Endodermal cell (in vitro differentiated cells): ENCODE data around the gene FN1. TPM values are rescaled to one million over a fixed set of nuclear protein-coding genes. Genes with fewer than 3 reads are reported as not detected.

Source experiments
- DNase-seq: peaks from one replicate; pipeline ENCODE4 v3.0.0-alpha.2; 2017
- H3K27ac ChIP-seq: 2 replicates; pipeline ENCODE4 v1.5.1; 2013; ENCODE audit warnings: mild to moderate bottlenecking, low read depth, low read length, moderate library complexity
- H3K27me3 ChIP-seq: 2 replicates; pipeline ENCODE4 v1.6.1; 2013; ENCODE audit warnings: mild to moderate bottlenecking, low read length, moderate library complexity; ENCODE audit not compliant: insufficient read depth, control insufficient read depth, poor library complexity, severe bottlenecking
- H3K36me3 ChIP-seq: 2 replicates; pipeline ENCODE4 v1.7.0; 2013; ENCODE audit warnings: mild to moderate bottlenecking, low read length, moderate library complexity; ENCODE audit not compliant: control insufficient read depth, insufficient read depth
- H3K4me1 ChIP-seq: one replicate; pipeline ENCODE4 v1.7.0; 2013; ENCODE audit warnings: low read length; ENCODE audit not compliant: control insufficient read depth, insufficient read depth
- H3K4me3 ChIP-seq: 2 replicates; pipeline ENCODE4 v1.5.1; 2013; ENCODE audit warnings: mild to moderate bottlenecking, low read length, moderate library complexity
- H3K9ac ChIP-seq: 2 replicates; pipeline ENCODE4 v1.6.1; 2013; ENCODE audit warnings: mild to moderate bottlenecking, low read length, moderate library complexity; ENCODE audit not compliant: poor library complexity, severe bottlenecking; ENCODE audit errors: extremely low read depth
- H3K9me3 ChIP-seq: 2 replicates; pipeline ENCODE4 v1.6.1; 2013; ENCODE audit warnings: mild to moderate bottlenecking, low read length, moderate library complexity; ENCODE audit not compliant: control insufficient read depth
- H3K27ac Mint-ChIP-seq: 2 replicates; pipeline ENCODE4 v1.8.0; 2020; ENCODE audit warnings: mixed read lengths
- H3K27me3 Mint-ChIP-seq: 2 replicates; pipeline ENCODE4 v1.8.0; 2021; ENCODE audit warnings: mild to moderate bottlenecking, mixed read lengths; ENCODE audit not compliant: insufficient read depth
- H3K36me3 Mint-ChIP-seq: 2 replicates; pipeline ENCODE4 v1.8.0; 2020; ENCODE audit warnings: low read depth, mixed read lengths
- H3K4me1 Mint-ChIP-seq: 2 replicates; pipeline ENCODE4 v1.8.0; 2020; ENCODE audit warnings: mixed read lengths
- H3K4me3 Mint-ChIP-seq: 2 replicates; pipeline ENCODE4 v1.8.0; 2020; ENCODE audit warnings: mild to moderate bottlenecking, moderate library complexity, mixed read lengths
- H3K9me3 Mint-ChIP-seq: 2 replicates; pipeline ENCODE4 v1.8.0; 2020; ENCODE audit warnings: mild to moderate bottlenecking, mixed read lengths
- WGBS, 2 experiments: methylation state at CpG; one replicate each; pipeline versions ENCODE4 v1.1.5 to v1.1.7; 2013; ENCODE audit warnings: missing lambda C conversion rate in 2 of 2, mixed read lengths in 1 of 2; ENCODE audit not compliant: insufficient coverage in 1 of 2, insufficient read length in 1 of 2; 5-methylcytosine and 5-hydroxymethylcytosine counted together
- total RNA-seq, 2 donors: library from RNA; stranded (reverse); fragmentation: NEBNext Ultra II Directional in 1 of 2; extraction: Animal tissue kit (Norgen Biotek cat#: 25700) in 1 of 2; gene quantifications; 2 replicates in 1 of 2; 3 replicates in 1 of 2; pipeline ENCODE4 v1.2.1, GENCODE V29; 2021
- TF ChIP-seq, protein P1 (sequence below): fragments of 200-600 bp; sonication (generic); conservative IDR thresholded peaks from 2 replicates; pipeline ENCODE4 v1.5.0; 2021; ENCODE audit warnings: antibody characterized with exemption, mild to moderate bottlenecking

Gene FN1
- total RNA-seq, 2 donors from 2014 or later = 2,721 to 2,960 TPM

DNA sequence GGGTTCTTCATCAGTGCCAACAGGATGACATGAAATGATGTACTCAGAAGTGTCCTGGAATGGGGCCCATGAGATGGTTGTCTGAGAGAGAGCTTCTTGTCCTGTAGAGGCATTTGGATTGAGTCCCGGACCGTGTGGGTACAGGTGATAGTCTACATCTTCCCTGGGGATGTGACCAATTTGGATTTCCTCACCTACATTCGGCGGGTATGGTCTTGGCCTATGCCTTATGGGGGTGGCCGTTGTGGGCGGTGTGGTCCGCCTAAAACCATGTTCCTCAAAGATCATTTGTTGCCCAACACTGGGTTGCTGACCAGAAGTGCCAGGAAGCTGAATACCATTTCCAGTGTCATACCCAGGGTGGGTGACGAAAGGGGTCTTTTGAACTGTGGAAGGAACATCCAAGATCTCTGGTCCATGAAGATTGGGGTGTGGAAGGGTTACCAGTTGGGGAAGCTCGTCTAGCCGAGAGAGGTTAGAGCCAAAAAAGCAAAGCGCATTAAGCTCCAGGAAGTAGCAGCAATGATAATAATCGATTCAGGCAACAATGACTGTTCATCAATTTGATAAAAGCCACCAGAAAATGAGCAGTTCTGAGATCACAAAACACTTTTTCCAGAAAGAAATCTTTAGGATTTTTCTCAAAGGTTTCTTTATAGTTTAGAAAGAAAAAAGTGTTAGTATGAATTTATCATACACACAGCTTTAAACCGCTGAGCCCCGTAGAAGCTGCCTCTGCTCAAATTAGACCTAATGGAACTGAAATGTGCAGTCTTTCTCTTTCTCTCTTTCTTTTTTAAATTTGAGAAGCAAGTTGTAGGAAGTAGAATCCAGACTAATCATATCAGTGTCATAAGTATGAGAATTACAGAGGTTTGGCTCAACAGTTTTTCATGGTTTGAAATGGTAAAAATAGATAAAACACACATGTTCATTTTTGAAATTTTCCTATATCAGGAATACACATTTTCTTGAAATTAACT is 63.7 kb downstream of the FN1 start:
- Histone ChIP-seq H3K9ac (no peak overlapping the region), H3K27ac (no peak overlapping the region), H3K36me3 (peaks cover 92% of the 10 kb centered on the region), H3K4me1 (no peaks in the 10 kb centered on the region), H3K4me3 (no peak overlapping the region), H3K9me3 (no peaks in the 10 kb centered on the region), H3K27me3 (no peaks in the 10 kb centered on the region)
- Mint-ChIP-seq H3K27me3 (no peaks in the 10 kb centered on the region), H3K4me1 (no peaks in the 10 kb centered on the region), H3K27ac (no peak overlapping the region), H3K36me3 (peaks cover 89% of the 10 kb centered on the region), H3K9me3 (no peaks in the 10 kb centered on the region), H3K4me3 (no peak overlapping the region)
- TF ChIP-seq, protein P1, sequence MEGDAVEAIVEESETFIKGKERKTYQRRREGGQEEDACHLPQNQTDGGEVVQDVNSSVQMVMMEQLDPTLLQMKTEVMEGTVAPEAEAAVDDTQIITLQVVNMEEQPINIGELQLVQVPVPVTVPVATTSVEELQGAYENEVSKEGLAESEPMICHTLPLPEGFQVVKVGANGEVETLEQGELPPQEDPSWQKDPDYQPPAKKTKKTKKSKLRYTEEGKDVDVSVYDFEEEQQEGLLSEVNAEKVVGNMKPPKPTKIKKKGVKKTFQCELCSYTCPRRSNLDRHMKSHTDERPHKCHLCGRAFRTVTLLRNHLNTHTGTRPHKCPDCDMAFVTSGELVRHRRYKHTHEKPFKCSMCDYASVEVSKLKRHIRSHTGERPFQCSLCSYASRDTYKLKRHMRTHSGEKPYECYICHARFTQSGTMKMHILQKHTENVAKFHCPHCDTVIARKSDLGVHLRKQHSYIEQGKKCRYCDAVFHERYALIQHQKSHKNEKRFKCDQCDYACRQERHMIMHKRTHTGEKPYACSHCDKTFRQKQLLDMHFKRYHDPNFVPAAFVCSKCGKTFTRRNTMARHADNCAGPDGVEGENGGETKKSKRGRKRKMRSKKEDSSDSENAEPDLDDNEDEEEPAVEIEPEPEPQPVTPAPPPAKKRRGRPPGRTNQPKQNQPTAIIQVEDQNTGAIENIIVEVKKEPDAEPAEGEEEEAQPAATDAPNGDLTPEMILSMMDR = no peak
- WGBS, 2 experiments = 94 to 99% methylated on average over 12 to 14 of the region's 14 CpGs
- no peak for DNase-seq

DNA sequence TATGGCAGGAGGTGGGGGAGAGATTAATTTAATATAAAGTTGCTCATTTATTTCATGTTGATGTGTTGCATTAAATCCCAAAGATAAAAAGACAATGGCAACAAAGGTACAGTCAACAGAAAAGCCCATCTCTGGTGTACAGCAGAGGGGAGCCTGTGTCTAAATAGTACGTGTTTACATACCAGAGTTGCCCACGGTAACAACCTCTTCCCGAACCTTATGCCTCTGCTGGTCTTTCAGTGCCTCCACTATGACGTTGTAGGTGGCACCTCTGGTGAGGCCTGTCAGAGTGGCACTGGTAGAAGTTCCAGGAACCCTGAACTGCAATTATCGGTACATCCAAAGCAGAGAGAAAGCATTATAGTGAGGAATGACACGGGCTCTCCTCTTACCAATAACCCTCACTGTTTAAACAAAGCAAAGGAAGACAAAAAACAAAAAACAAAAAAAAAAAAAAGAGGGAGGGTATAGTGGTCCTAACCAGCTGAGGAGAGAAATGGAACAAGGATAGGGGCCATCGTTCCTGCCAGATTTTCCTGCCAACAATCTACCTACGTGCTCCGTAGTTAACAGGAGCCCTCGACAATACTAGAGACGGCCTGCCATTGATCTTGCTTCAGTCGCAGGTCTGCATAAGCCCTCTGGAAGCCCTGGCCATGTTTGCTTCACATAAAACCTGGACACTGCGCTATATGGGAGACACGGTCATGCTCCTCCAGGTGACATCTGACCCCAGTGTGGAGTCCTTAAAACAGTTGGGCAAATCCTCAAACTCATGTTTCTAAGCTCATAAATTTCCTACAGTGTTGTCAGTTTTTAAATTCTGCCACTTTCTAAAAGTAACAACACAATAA is 65.5 kb downstream of the FN1 start:
- H3K9me3 Mint-ChIP-seq = no peaks in the 10 kb centered on the region
- no peak overlapping the region for H3K27ac ChIP-seq

DNA sequence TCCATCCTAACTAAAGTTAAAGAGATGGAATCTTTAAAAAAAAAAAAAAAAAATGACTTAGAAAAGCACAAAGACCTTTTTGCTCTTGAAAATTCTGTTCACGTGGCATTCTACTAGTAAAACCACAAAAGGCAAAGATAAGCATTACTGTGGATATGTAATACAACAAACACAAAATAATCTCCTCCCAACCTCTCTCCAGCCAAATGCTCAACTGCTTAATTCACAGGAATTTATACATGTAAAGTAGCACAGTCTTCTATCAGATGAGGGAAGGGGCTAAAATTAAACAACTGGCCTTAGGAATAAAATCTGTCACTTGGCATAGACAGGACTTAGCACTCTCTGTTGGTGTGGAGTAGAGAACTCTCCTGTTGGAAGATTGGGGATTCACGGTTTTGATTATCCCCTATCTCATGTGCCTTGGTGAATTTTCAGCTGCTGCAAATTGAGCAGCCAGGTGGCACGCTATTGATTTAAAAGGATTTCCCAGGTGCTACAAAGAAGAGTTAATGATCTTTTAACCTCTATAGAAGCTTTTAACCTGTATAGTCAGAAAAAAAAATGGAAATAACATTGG is 66.6 kb downstream of the FN1 start:
- WGBS, 2 experiments = 84 to 100% methylated on average over 2 to 3 of the region's 3 CpGs
- Mint-ChIP-seq H3K36me3 (peaks cover 86% of the 10 kb centered on the region), H3K27ac (peak overlapping the region; percentile 61), H3K4me3 (no peak overlapping the region), H3K4me1 (no peaks in the 10 kb centered on the region), H3K27me3 (no peaks in the 10 kb centered on the region), H3K9me3 (no peaks in the 10 kb centered on the region)
- H3K27ac ChIP-seq = no peak overlapping the region
- TF ChIP-seq, protein P1 = no peak
- no peak overlapping the region for H3K9ac ChIP-seq
- DNase-seq = no peak
- H3K4me3 ChIP-seq = no peak overlapping the region
- H3K9me3 ChIP-seq = no peaks in the 10 kb centered on the region
- H3K36me3 ChIP-seq = peaks cover 92% of the 10 kb centered on the region
- no peaks in the 10 kb centered on the region for H3K27me3 ChIP-seq
- H3K4me1 ChIP-seq = no peaks in the 10 kb centered on the region

More for the DNA sequence above, 65.5 kb downstream of the FN1 start:
- Mint-ChIP-seq H3K4me1 (no peaks in the 10 kb centered on the region), H3K27me3 (no peaks in the 10 kb centered on the region), H3K36me3 (peaks cover 86% of the 10 kb centered on the region), H3K27ac (no peak overlapping the region), H3K4me3 (no peak overlapping the region)
- no peak overlapping the region for H3K4me3 ChIP-seq
- peaks cover 92% of the 10 kb centered on the region for H3K36me3 ChIP-seq
- WGBS, 2 experiments = 77 to 80% methylated on average over 9 to 14 of the region's 14 CpGs
- no peaks in the 10 kb centered on the region for H3K4me1 ChIP-seq
- TF ChIP-seq, protein P1 = no peak
- H3K9ac ChIP-seq = no peak overlapping the region
- H3K9me3 ChIP-seq = no peaks in the 10 kb centered on the region
- DNase-seq = no peak
- H3K27me3 ChIP-seq = no peaks in the 10 kb centered on the region
